Endothelial cell of umbilical vein (primary cell): ENCODE results near the gene MAP6D1. TPM values are rescaled to one million over a fixed set of nuclear protein-coding genes. Genes with fewer than 3 reads are reported as not detected.
A peak's percentile ranks its signal among the peaks of the same experiment; 100 is the strongest.

ENCODE experiments used
- BruUV-seq: library from RNA; stranded (reverse); fragments of 400-500 nt; replicated peaks from 2 replicates; lab custom pipeline; 2021; lab: Mats Ljungman, UMichigan
- CTCF ChIA-PET: fragments of 300-600, 350-600 bp; sonication (Branson Sonifier 250); formaldehyde crosslinking; loops from one replicate; lab custom pipeline; 2021; ENCODE audit warnings: antibody characterized with exemption, inconsistent platforms; lab: Charles Lee
- POLR2A ChIA-PET: fragments of 300-600, 350-600 bp; sonication (Branson Sonifier 250); formaldehyde crosslinking; loops from one replicate; lab custom pipeline; 2021; ENCODE audit warnings: antibody characterized with exemption, inconsistent platforms; lab: Charles Lee
- DNase-seq: peaks from one replicate; pipeline ENCODE4 v3.0.0-alpha.2; 2011; ENCODE audit warnings: low read depth, low spot score
- FAIRE-seq: peaks from 2 replicates; lab custom pipeline; 2011; peaks lifted over from hg19 to GRCh38; lab: Jason Lieb, UNC
- H2AFZ ChIP-seq: 2 replicates; pipeline ENCODE4 v1.6.0; 2012; ENCODE audit warnings: low read depth, low read length, control low read depth, inconsistent platforms
- H3K27ac ChIP-seq: 2 replicates; pipeline ENCODE4 v1.5.1; 2011; ENCODE audit warnings: low read depth, mild to moderate bottlenecking, control low read depth, low read length, moderate library complexity; ENCODE audit not compliant: insufficient read depth
- H3K27me3 ChIP-seq, 2 experiments: 2 replicates each; pipeline versions ENCODE4 v1.6.0 to v1.6.1; 2011; ENCODE audit warnings: low read length in 2 of 2, mixed read lengths in 1 of 2; ENCODE audit not compliant: control insufficient read depth in 2 of 2, insufficient read depth in 2 of 2
- H3K36me3 ChIP-seq, 2 experiments: 2 replicates in 1 of 2; 3 replicates in 1 of 2; pipeline ENCODE4 v1.5.1; 2011; ENCODE audit warnings: low read length in 2 of 2, mild to moderate bottlenecking in 1 of 2, moderate library complexity in 1 of 2; ENCODE audit not compliant: control insufficient read depth in 2 of 2, insufficient read depth in 2 of 2; ENCODE audit errors: extremely low read depth in 1 of 2
- H3K4me1 ChIP-seq: 3 replicates; pipeline ENCODE4 v1.5.1; 2011; ENCODE audit warnings: mild to moderate bottlenecking, low read length; ENCODE audit not compliant: control insufficient read depth, insufficient read depth; ENCODE audit errors: extremely low read depth
- H3K4me2 ChIP-seq: 2 replicates; pipeline ENCODE4 v1.6.1; 2011; ENCODE audit warnings: low read length, control low read depth, mixed read lengths; ENCODE audit not compliant: insufficient read depth
- H3K4me3 ChIP-seq, 3 experiments: fragments of 200-600 bp in 1 of 3; sonication (generic), shearing (Covaris generic) in 1 of 3; replicated peaks in 1 of 3; 2 replicates each; pipeline ENCODE4 v1.5.1; 2011 to 2016; ENCODE audit warnings: control low read depth in 3 of 3, low read length in 3 of 3, mild to moderate bottlenecking in 2 of 3, inconsistent platforms in 1 of 3, low read depth in 1 of 3, moderate library complexity in 1 of 3; ENCODE audit not compliant: insufficient read depth in 1 of 3
- H3K79me2 ChIP-seq: 2 replicates; pipeline ENCODE4 v1.6.0; 2012; ENCODE audit warnings: low read length, inconsistent platforms; ENCODE audit not compliant: control insufficient read depth, insufficient read depth
- H3K9ac ChIP-seq: replicated peaks from 2 replicates; pipeline ENCODE3; 2011; ENCODE audit warnings: low read length, control low read depth; ENCODE audit not compliant: insufficient read depth; ENCODE audit errors: extremely low read depth
- H3K9me1 ChIP-seq: replicated peaks from 3 replicates; pipeline ENCODE4 v1.6.0; 2011; ENCODE audit warnings: mild to moderate bottlenecking, low read length; ENCODE audit not compliant: control insufficient read depth, insufficient read depth; ENCODE audit errors: extremely low read depth
- H3K9me3 ChIP-seq: replicated peaks from 2 replicates; pipeline ENCODE4 v1.5.1; 2012; ENCODE audit warnings: low read length, inconsistent platforms; ENCODE audit not compliant: control insufficient read depth, insufficient read depth
- H4K20me1 ChIP-seq: replicated peaks from 2 replicates; pipeline ENCODE3; 2011; ENCODE audit warnings: mild to moderate bottlenecking, low read length; ENCODE audit not compliant: control insufficient read depth, insufficient read depth; ENCODE audit errors: extremely low read depth
- EZH2 ChIP-seq: IDR thresholded peaks from 2 replicates; pipeline ENCODE4 v1.6.1; 2012; ENCODE audit warnings: borderline replicate concordance, low read depth, mild to moderate bottlenecking, moderate library complexity, low read length, inconsistent platforms; ENCODE audit not compliant: severe bottlenecking
- FOS ChIP-seq: IDR thresholded peaks from 2 replicates; pipeline ENCODE4 v1.6.1; 2011; ENCODE audit warnings: mild to moderate bottlenecking, low read length, moderate library complexity, borderline replicate concordance; ENCODE audit not compliant: insufficient read depth
- GATA2 ChIP-seq: IDR thresholded peaks from 2 replicates; pipeline ENCODE4 v1.7.0; 2011; ENCODE audit warnings: low read depth, mild to moderate bottlenecking, moderate library complexity, mixed read lengths, low read length; ENCODE audit not compliant: insufficient read length, insufficient read depth
- JUN ChIP-seq: IDR thresholded peaks from 2 replicates; pipeline ENCODE4 v1.6.1; 2011; ENCODE audit warnings: borderline replicate concordance, low read depth; ENCODE audit not compliant: insufficient read length, insufficient read depth
- MYC ChIP-seq: IDR thresholded peaks from one replicate; pipeline ENCODE4 v1.6.1; 2011; ENCODE audit warnings: mild to moderate bottlenecking, low read depth, low read length
- POLR2A ChIP-seq: IDR thresholded peaks from 2 replicates; pipeline ENCODE4 v1.6.1; 2012; ENCODE audit warnings: low read depth, mild to moderate bottlenecking, control low read depth, low read length
- POLR2AphosphoS5 ChIP-seq: IDR thresholded peaks from 2 replicates; pipeline ENCODE4 v1.6.1; 2012; ENCODE audit warnings: low read depth, mild to moderate bottlenecking, control low read depth, low read length, moderate library complexity; ENCODE audit not compliant: insufficient read depth
- dilution Hi-C: fragments of 300-500 bp; cut with MboI; formaldehyde crosslinking; loops from one replicate; pipeline ENCODE4 v1.15.0; 2019; ENCODE audit warnings: low sequenced_read_pairs; ENCODE audit not compliant: extremely low pct_ligation_motif_present
- intact Hi-C: fragments of 100-400 bp; cut with micrococcal nuclease; formaldehyde crosslinking; loops from one replicate; pipeline ENCODE4 v1.10.0; 2022
- polyA plus RNA-seq, 4 experiments: library from polyadenylated mRNA; depleted of rRNA in 3 of 4; stranded (reverse) in 3 of 4; unstranded in 1 of 4; fragments of >200 nt; gene quantifications; 2 replicates each; pipeline versions ENCODE4 v1.2.1 to v1.2.3, GENCODE V29; 2011 to 2012; ENCODE audit warnings: missing spikeins in 1 of 4
- total RNA-seq: library from RNA; stranded (reverse); gene quantifications from 2 replicates; pipeline ENCODE4 v1.2.3, GENCODE V29; 2021
- TF ChIP-seq, protein P1 (sequence below), 2 donors: IDR thresholded peaks; 1 replicate in 1 of 2; 2 replicates in 1 of 2; pipeline ENCODE4 v1.5.1; 2011; ENCODE audit warnings: low read length in 2 of 2, mild to moderate bottlenecking in 2 of 2, moderate library complexity in 2 of 2, control low read depth in 1 of 2, inconsistent platforms in 1 of 2, low read depth in 1 of 2; ENCODE audit not compliant: insufficient read depth in 1 of 2; ENCODE audit errors: extremely low read depth in 1 of 2
- TF ChIP-seq, protein P2 (sequence below): IDR thresholded peaks from 2 replicates; pipeline ENCODE4 v1.6.1; 2011; ENCODE audit not compliant: insufficient read depth, insufficient read length

The MAP6D1 gene
- total and polyA plus RNA-seq, 2 donors (not counting 3 experiments of a cell fraction or from before 2014, with no cell fraction given), result 2.4 to 3.5 TPM

DNA sequence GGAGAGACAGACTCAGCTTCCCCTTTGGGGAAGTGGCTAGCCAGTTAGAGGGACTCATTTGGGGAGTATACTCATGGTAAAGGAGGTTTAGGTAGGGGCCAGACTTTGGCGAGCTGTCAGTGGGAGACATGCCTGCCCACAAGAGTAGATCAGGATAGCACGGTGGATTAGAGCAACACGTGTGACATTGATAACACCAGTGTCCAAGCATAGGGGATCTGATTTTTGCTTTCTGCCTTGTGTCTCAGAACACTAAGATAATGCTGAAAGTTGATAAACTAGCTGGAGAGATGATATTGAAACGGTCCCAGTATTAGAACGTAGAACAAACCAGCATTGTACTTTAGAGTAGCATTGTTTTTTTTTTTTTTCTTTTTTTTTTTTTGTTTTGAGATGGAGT is 25.9 kb downstream of the MAP6D1 start:
- no peak overlapping the region for H3K4me3 ChIP-seq
- no peak overlapping the region for H3K9ac ChIP-seq
- no peak for DNase-seq
- no peak overlapping the region for H3K4me2 ChIP-seq
- no peaks in the 10 kb centered on the region for H3K79me2 ChIP-seq
- H4K20me1 ChIP-seq, result no peaks in the 10 kb centered on the region
- H3K27me3 ChIP-seq, result no peaks in the 10 kb centered on the region
- H3K9me1 ChIP-seq, result no peaks in the 10 kb centered on the region
- dilution Hi-C loops, result no loop called here
- H3K9me3 ChIP-seq, result no peaks in the 10 kb centered on the region
- no peak for TF ChIP-seq MYC
- no peak for TF ChIP-seq JUN
- TF ChIP-seq POLR2A, result no peak
- TF ChIP-seq, protein P1, sequence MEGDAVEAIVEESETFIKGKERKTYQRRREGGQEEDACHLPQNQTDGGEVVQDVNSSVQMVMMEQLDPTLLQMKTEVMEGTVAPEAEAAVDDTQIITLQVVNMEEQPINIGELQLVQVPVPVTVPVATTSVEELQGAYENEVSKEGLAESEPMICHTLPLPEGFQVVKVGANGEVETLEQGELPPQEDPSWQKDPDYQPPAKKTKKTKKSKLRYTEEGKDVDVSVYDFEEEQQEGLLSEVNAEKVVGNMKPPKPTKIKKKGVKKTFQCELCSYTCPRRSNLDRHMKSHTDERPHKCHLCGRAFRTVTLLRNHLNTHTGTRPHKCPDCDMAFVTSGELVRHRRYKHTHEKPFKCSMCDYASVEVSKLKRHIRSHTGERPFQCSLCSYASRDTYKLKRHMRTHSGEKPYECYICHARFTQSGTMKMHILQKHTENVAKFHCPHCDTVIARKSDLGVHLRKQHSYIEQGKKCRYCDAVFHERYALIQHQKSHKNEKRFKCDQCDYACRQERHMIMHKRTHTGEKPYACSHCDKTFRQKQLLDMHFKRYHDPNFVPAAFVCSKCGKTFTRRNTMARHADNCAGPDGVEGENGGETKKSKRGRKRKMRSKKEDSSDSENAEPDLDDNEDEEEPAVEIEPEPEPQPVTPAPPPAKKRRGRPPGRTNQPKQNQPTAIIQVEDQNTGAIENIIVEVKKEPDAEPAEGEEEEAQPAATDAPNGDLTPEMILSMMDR (IDR thresholded peaks at IDR 0.05; ENCODE audit: extremely low read depth in 1 of 2, insufficient read depth in 1 of 2, low read depth in 1 of 2, low read length in 2 of 2), result no peak
- TF ChIP-seq, protein P2, sequence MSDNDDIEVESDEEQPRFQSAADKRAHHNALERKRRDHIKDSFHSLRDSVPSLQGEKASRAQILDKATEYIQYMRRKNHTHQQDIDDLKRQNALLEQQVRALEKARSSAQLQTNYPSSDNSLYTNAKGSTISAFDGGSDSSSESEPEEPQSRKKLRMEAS, result no peak
- TF ChIP-seq EZH2, result no peak
- no peak for TF ChIP-seq GATA2
- no peak for TF ChIP-seq FOS
- no peak for TF ChIP-seq POLR2AphosphoS5
- no TSS peak for BruUV-seq
- FAIRE-seq, result peak; percentile 37
- POLR2A ChIA-PET, result no interaction called here
- no peak overlapping the region for H2AFZ ChIP-seq
- peaks cover 30 to 35% of the 10 kb centered on the region in 2 experiments for H3K36me3 ChIP-seq
- H3K4me1 ChIP-seq, result no peaks in the 10 kb centered on the region
- CTCF ChIA-PET, result no interaction called here
- no peak overlapping the region for H3K27ac ChIP-seq
- intact Hi-C loops, result no loop called here
